Heart right ventricle (tissue), 16 donors: ENCODE results near the gene HPCA. TPM values are rescaled to one million over a fixed set of nuclear protein-coding genes. Genes with fewer than 3 reads are reported as not detected.
A peak's percentile ranks its signal among the peaks of the same experiment; 100 is the strongest.

Experiments used
- ATAC-seq, 8 donors: fragments of 200-7000 bp; cut with Tn5 transposase; one replicate each; pipeline ENCODE4 v1.9.1; 2020; ENCODE audit warnings: mild to moderate bottlenecking in 8 of 8, moderate library complexity in 8 of 8, moderate number of reproducible peaks in 1 of 8
- DNase-seq, 2 donors: peaks; one replicate each; pipeline ENCODE4 v3.0.0-alpha.2; 2020
- H3K27ac ChIP-seq, 10 donors: fragments of 200-600 bp; sonication (generic) in 2 of 10; one replicate each; pipeline versions ENCODE4 v1.5.0 to v1.8.0; 2020 to 2022; ENCODE audit warnings: mild to moderate bottlenecking in 3 of 10
- H3K27me3 ChIP-seq, 7 donors: fragments of 200-600 bp; one replicate each; pipeline ENCODE4 v1.8.0; 2021 to 2022; ENCODE audit warnings: mild to moderate bottlenecking in 2 of 7
- H3K36me3 ChIP-seq, 9 donors: fragments of 200-600 bp; sonication (generic) in 1 of 9; one replicate each; pipeline versions ENCODE4 v1.5.0 to v1.8.0; 2020 to 2022; ENCODE audit warnings: mild to moderate bottlenecking in 2 of 9
- H3K4me1 ChIP-seq, 9 donors: fragments of 200-600 bp; sonication (generic) in 1 of 9; one replicate each; pipeline versions ENCODE4 v1.5.0 to v1.8.0; 2020 to 2022; ENCODE audit warnings: mild to moderate bottlenecking in 4 of 9
- H3K4me3 ChIP-seq, 10 donors: fragments of 200-600 bp; sonication (generic) in 2 of 10; one replicate each; pipeline versions ENCODE4 v1.5.0 to v1.8.0; 2020 to 2022; ENCODE audit warnings: mild to moderate bottlenecking in 7 of 10, moderate library complexity in 2 of 10
- H3K9me3 ChIP-seq, 11 donors: fragments of 200-600 bp in 10 of 11; sonication (generic) in 2 of 11; one replicate each; pipeline versions ENCODE4 v1.5.0 to v1.8.0; 2013 to 2022; ENCODE audit warnings: mild to moderate bottlenecking in 2 of 11, control low read depth in 1 of 11, moderate library complexity in 1 of 11
- CTCF ChIP-seq, 9 donors: fragments of 200-600 bp; sonication (generic) in 2 of 9; IDR thresholded peaks; one replicate each; pipeline versions ENCODE4 v1.5.0 to v1.8.0; 2021 to 2022; ENCODE audit warnings: antibody characterized with exemption in 9 of 9, mild to moderate bottlenecking in 5 of 9, moderate library complexity in 1 of 9
- WGBS, 2 donors: extraction: QIAGEN DNeasy Blood & Tissue Kit; methylation state at CpG; one replicate each; pipeline ENCODE4 v1.1.7; 2013; ENCODE audit warnings: inconsistent platforms in 1 of 2; 5-methylcytosine and 5-hydroxymethylcytosine counted together
- intact Hi-C, 10 donors: fragments of 100-400 bp; cut with DNase I; formaldehyde crosslinking; loops; one replicate each; pipeline versions ENCODE4 v1.11.1 to v1.14.2; 2022
- long read RNA-seq, 3 donors: library from polyadenylated mRNA; unstranded; transcript quantifications; one replicate each; pipeline ENCODE4 v2.0.0, GENCODE V29; 2020 to 2021
- polyA plus RNA-seq, 2 donors: library from polyadenylated mRNA; stranded (reverse); fragments of 200-250 nt; gene quantifications; one replicate each; pipeline ENCODE4 v1.2.3, GENCODE V29; 2013
- total RNA-seq, 10 donors: library from RNA; stranded (reverse); fragmentation: NEBNext Ultra II Directional in 3 of 10; extraction: Animal tissue kit (Norgen Biotek cat#: 25700) in 3 of 10; gene quantifications; one replicate each; pipeline versions ENCODE4 v1.2.1 to v1.2.4, GENCODE V29; 2021 to 2023
- donor health status: Arrhythmogenic right ventricular cardiomyopathy.
- donor health status: ischemic (EF 13 %, LVEDD 7.1; RV severe dilation, severe dysfunction).
- donor health status: healthy with polysubstance abuse.
- donor health status: DM: no; HTN: yes; CAD: no.
- donor health status: DM: no; HTN: no; CAD: no.
- donor health status: ischemic (EF 25% LVEDD 6.9; RV normal size, moderate dysfunction).
- donor health status: ischemic (EF 25% LVEDD 5.7; RV mildly dilated, moderate dysfunction).
- donor health status: healthy.
- donor health status: DM: yes; HTN: yes; CAD: no.
- donor health status: Ischemic cardiomyopathy.
- donor health status: ischemic (EF 35%, LVEDD 5.7; RV mildly dilated, moderate dysfunction).
- donor health status: nonischemic (EF 11% LVEDD 7.7; RV severe dilation, severe dysfunction).
- donor health status: DM: yes; HTN: yes; CAD: no.
- donor health status: PGD.
- donor health status: ischemic (EF 29% LVEDD 5.4; RV normal size, mild dysfunction).
- donor health status: nonischemic (EF 23%, LVEDD 6.1; RV moderate dilation, normal function).

Gene HPCA
- total RNA-seq, result not detected
- polyA plus RNA-seq, result not detected
- long read RNA-seq, donor 1, result 0 reads
- long read RNA-seq, donor 2, result 0 reads
- long read RNA-seq, donor 3, result 0 reads

GRCh38 chr1:32886004-32886827, at the start of gene HPCA:
Gene HPCA (plus strand): TSS chr1:32886491. CDS start chr1:32888899, 2,408 bp downstream.
- DNase-seq (peak; percentile 46 to 60), ATAC-seq (peak; percentile 72 to 82 (median 78))
- Histone ChIP-seq H3K9me3 (no peaks in the 10 kb centered on the region), H3K27ac (no peak within 1 kb of the TSS), H3K4me3 (peak within 1 kb of the TSS in 6 of 10 donors; percentile 15 to 39 (median 30)), H3K27me3 (peaks cover 11 to 68% (median 56%) of the 10 kb centered on the region in 7 donors), H3K36me3 (no peaks in the 10 kb centered on the region), H3K4me1 (peaks cover 4 to 25% (median 17%) of the 10 kb centered on the region in 9 donors)
- intact Hi-C loops, result no loop called here
- peak in 8 of 9 donors; percentile 28 to 70 (median 58) for TF ChIP-seq CTCF (IDR thresholded peaks at IDR 0.05)
- 2 to 3% methylated on average over 64 to 79 of the region's 79 CpGs for WGBS, 2 donors

GRCh38 chr1:32848354-32849063, 37.8 kb upstream of the HPCA start:
- WGBS, 2 donors, result 48% methylated on average over 2 of the region's 2 CpGs
- DNase-seq (no peak), ATAC-seq (no peak)
- Histone ChIP-seq H3K4me1 (peaks cover 0 to 7% (median 0%) of the 10 kb centered on the region in 9 donors), H3K27me3 (no peaks in the 10 kb centered on the region), H3K36me3 (peaks cover 0 to 96% (median 10%) of the 10 kb centered on the region in 9 donors), H3K27ac (no peak overlapping the region), H3K4me3 (no peak overlapping the region), H3K9me3 (peaks cover 0 to 9% (median 0%) of the 10 kb centered on the region in 11 donors)
- TF ChIP-seq CTCF (IDR thresholded peaks at IDR 0.05), result no peak
- intact Hi-C loops, result no loop called here

GRCh38 chr1:32855861-32856617, 30.3 kb upstream of the HPCA start:
- Histone ChIP-seq H3K27me3 (no peaks in the 10 kb centered on the region), H3K4me3 (no peak overlapping the region), H3K4me1 (peaks cover 0 to 11% (median 3%) of the 10 kb centered on the region in 9 donors), H3K27ac (no peak overlapping the region), H3K36me3 (peaks cover 0 to 94% (median 19%) of the 10 kb centered on the region in 9 donors), H3K9me3 (no peaks in the 10 kb centered on the region)
- intact Hi-C loops, result no loop called here
- ATAC-seq (no peak), DNase-seq (no peak)
- WGBS, 2 donors, result 90 to 92% methylated on average over 13 of the region's 13 CpGs
- no peak for TF ChIP-seq CTCF (IDR thresholded peaks at IDR 0.05)

- 94 to 99% methylated on average over 2 of the region's 2 CpGs for WGBS, 2 donors
- TF ChIP-seq CTCF (IDR thresholded peaks at IDR 0.05), result no peak
These were observed 28.2 kb upstream of the HPCA start for GRCh38 chr1:32858136-32858535.

More at GRCh38 chr1:32858136-32858535, 28.2 kb upstream of the HPCA start:
- intact Hi-C loops, result no loop called here
- H3K27ac ChIP-seq, result no peak overlapping the region
- no peaks in the 10 kb centered on the region for H3K9me3 ChIP-seq
- no peak for ATAC-seq
- no peaks in the 10 kb centered on the region for H3K27me3 ChIP-seq
- no peak for DNase-seq
- H3K4me1 ChIP-seq, result peaks cover 0 to 29% (median 14%) of the 10 kb centered on the region in 9 donors
- no peak overlapping the region for H3K4me3 ChIP-seq
- peaks cover 0 to 92% (median 26%) of the 10 kb centered on the region in 9 donors for H3K36me3 ChIP-seq
